HG03039 (cell line): Measurements from ENCODE around the gene ZXDC.

Experiments used
- ATAC-seq: cut with Tn5 transposase; IDR thresholded peaks from one replicate; pipeline ENCODE4 v1.9.1; 2021; ENCODE audit warnings: mild to moderate bottlenecking, moderate library complexity; ENCODE audit not compliant: unreplicated experiment

ZXDC gene

GRCh38 chr3:126419886-126420786, 55.6 kb downstream of the ZXDC start:
- ATAC-seq: no peak

- ATAC-seq: no peak
Observed at GRCh38 chr3:126419151-126419703, 56.5 kb downstream of the ZXDC start.

GRCh38 chr3:126418661-126419131, 57.0 kb downstream of the ZXDC start:
- no peak for ATAC-seq

GRCh38 chr3:126417981-126418530, 57.6 kb downstream of the ZXDC start:
- ATAC-seq: no peak

- no peak for ATAC-seq
Observed at GRCh38 chr3:126417515-126417914, 58.2 kb downstream of the ZXDC start.

GRCh38 chr3:126416943-126417342, 58.7 kb downstream of the ZXDC start:
- no peak for ATAC-seq

- no peak for ATAC-seq
Observed at GRCh38 chr3:126415661-126416591, 59.8 kb downstream of the ZXDC start.

GRCh38 chr3:126414961-126415660, 60.6 kb downstream of the ZXDC start:
- ATAC-seq: no peak

- no peak for ATAC-seq
Observed at GRCh38 chr3:126414406-126414805, 61.3 kb downstream of the ZXDC start.

GRCh38 chr3:126413693-126414080, 62.0 kb downstream of the ZXDC start:
- ATAC-seq: no peak

- no peak for ATAC-seq
Observed at GRCh38 chr3:126412841-126413692, 62.6 kb downstream of the ZXDC start.

GRCh38 chr3:126408099-126408498, 67.6 kb downstream of the ZXDC start:
- no peak for ATAC-seq

- no peak for ATAC-seq
Observed at GRCh38 chr3:126407412-126408044, 68.2 kb downstream of the ZXDC start.

GRCh38 chr3:126406389-126407296, 69.0 kb downstream of the ZXDC start:
- no peak for ATAC-seq

GRCh38 chr3:126402666-126403302, 72.9 kb downstream of the ZXDC start:
- no peak for ATAC-seq

- no peak for ATAC-seq
Observed at GRCh38 chr3:126402178-126402577, 73.5 kb downstream of the ZXDC start.

- no peak for ATAC-seq
Observed at GRCh38 chr3:126401611-126402160, 74.0 kb downstream of the ZXDC start.
